ENCODE results near the gene NRXN3.
"Not testable (repeated sequence)": the region's sequence is repeated elsewhere in the genome, so short reads cannot be mapped to it uniquely, and the experiment has no call there.

The NRXN3 gene

GRCh38 chr14:78405079-78405856, 235.1 kb downstream of the NRXN3 start:
- DNase-seq (ENCODE audit: low read depth): no peak

GRCh38 chr14:78412475-78412874, 242.3 kb downstream of the NRXN3 start:
- no peak for DNase-seq (ENCODE audit: low read depth)

- DNase-seq (ENCODE audit: low read depth): no peak
Measured at GRCh38 chr14:78414172-78414571, 244.0 kb downstream of the NRXN3 start.

GRCh38 chr14:78417532-78417931, 247.4 kb downstream of the NRXN3 start:
- no peak for DNase-seq (ENCODE audit: low read depth)

- no peak for DNase-seq (ENCODE audit: low read depth)
Measured at GRCh38 chr14:78424311-78424710, 254.1 kb downstream of the NRXN3 start.

GRCh38 chr14:78425330-78425729, 255.2 kb downstream of the NRXN3 start:
- no peak for DNase-seq (ENCODE audit: low read depth)

- no peak for DNase-seq (ENCODE audit: low read depth)
Measured at GRCh38 chr14:78425782-78426181, 255.6 kb downstream of the NRXN3 start.

GRCh38 chr14:78432046-78432445, 261.9 kb downstream of the NRXN3 start:
- no peak for DNase-seq (ENCODE audit: low read depth)

- DNase-seq (ENCODE audit: low read depth): not testable (repeated sequence)
Measured at GRCh38 chr14:78437448-78437847, 267.3 kb downstream of the NRXN3 start.

- no peak for DNase-seq (ENCODE audit: low read depth)
Measured at GRCh38 chr14:78440356-78440894, 270.3 kb downstream of the NRXN3 start.

- DNase-seq (ENCODE audit: low read depth): no peak
Measured at GRCh38 chr14:78443834-78444233, 273.7 kb downstream of the NRXN3 start.

GRCh38 chr14:78445275-78445674, 275.1 kb downstream of the NRXN3 start:
- DNase-seq (ENCODE audit: low read depth): no peak

- no peak for DNase-seq (ENCODE audit: low read depth)
Measured at GRCh38 chr14:78446807-78447206, 276.6 kb downstream of the NRXN3 start.

GRCh38 chr14:78448164-78449094, 278.3 kb downstream of the NRXN3 start:
- DNase-seq (ENCODE audit: low read depth): no peak

GRCh38 chr14:78450669-78451318, 280.6 kb downstream of the NRXN3 start:
- no peak for DNase-seq (ENCODE audit: low read depth)

- DNase-seq (ENCODE audit: low read depth): no peak
Measured at GRCh38 chr14:78451319-78451695, 281.1 kb downstream of the NRXN3 start.

GRCh38 chr14:78455896-78456435, 285.8 kb downstream of the NRXN3 start:
- DNase-seq (ENCODE audit: low read depth): no peak

- DNase-seq (ENCODE audit: low read depth): no peak
Measured at GRCh38 chr14:78469947-78470346, 299.8 kb downstream of the NRXN3 start.

- no peak for DNase-seq (ENCODE audit: low read depth)
Measured at GRCh38 chr14:78479127-78479780, 309.1 kb downstream of the NRXN3 start.

GRCh38 chr14:78484028-78484427, 313.9 kb downstream of the NRXN3 start:
- DNase-seq (ENCODE audit: low read depth): no peak

GRCh38 chr14:78486081-78486480, 315.9 kb downstream of the NRXN3 start:
- no peak for DNase-seq (ENCODE audit: low read depth)

GRCh38 chr14:78486621-78487020, 316.4 kb downstream of the NRXN3 start:
- no peak for DNase-seq (ENCODE audit: low read depth)

Data from activated gamma-delta T cell treated with anti-CD3 and anti-CD28 coated beads, Interleukin-2, amount 50 U/mL, for 16 hours (primary cell).